Trophoblast cell (in vitro differentiated cells and primary cell): ENCODE results near the gene MLLT1.
A peak's percentile ranks its signal among the peaks of the same experiment; 100 is the strongest.

Source experiments
- DNase-seq, 2 donors: peaks; one replicate each; pipeline ENCODE4 v3.0.0-alpha.2; 2016
- H2AFZ ChIP-seq: 2 replicates; pipeline ENCODE4 v1.6.1; 2013; ENCODE audit warnings: low read length, moderate library complexity, mild to moderate bottlenecking; ENCODE audit not compliant: insufficient read depth, poor library complexity
- H2AK5ac ChIP-seq: 2 replicates; pipeline ENCODE4 v1.6.1; 2013; ENCODE audit warnings: mild to moderate bottlenecking, low read length
- H2BK120ac ChIP-seq: 2 replicates; pipeline ENCODE4 v1.6.1; 2013; ENCODE audit warnings: low read length, mild to moderate bottlenecking, moderate library complexity; ENCODE audit not compliant: insufficient read depth, poor library complexity
- H2BK12ac ChIP-seq: 2 replicates; pipeline ENCODE4 v1.6.1; 2013; ENCODE audit warnings: mild to moderate bottlenecking, low read length, moderate library complexity
- H2BK5ac ChIP-seq: 2 replicates; pipeline ENCODE4 v1.6.1; 2013; ENCODE audit warnings: low read length, low read depth, moderate library complexity, mild to moderate bottlenecking; ENCODE audit not compliant: poor library complexity
- H3K14ac ChIP-seq: 2 replicates; pipeline ENCODE4 v1.6.1; 2013; ENCODE audit warnings: mild to moderate bottlenecking, low read length
- H3K18ac ChIP-seq: 2 replicates; pipeline ENCODE4 v1.6.1; 2013; ENCODE audit warnings: mild to moderate bottlenecking, low read length
- H3K23ac ChIP-seq: 2 replicates; pipeline ENCODE4 v1.6.1; 2013; ENCODE audit warnings: low read length
- H3K27ac ChIP-seq: 2 replicates; pipeline ENCODE4 v1.5.1; 2013; ENCODE audit warnings: low read depth, mild to moderate bottlenecking, inconsistent platforms, low read length, moderate library complexity
- H3K27me3 ChIP-seq: 2 replicates; pipeline ENCODE4 v1.6.1; 2013; ENCODE audit warnings: inconsistent platforms, mild to moderate bottlenecking, low read length, moderate library complexity; ENCODE audit not compliant: insufficient read depth
- H3K36me3 ChIP-seq, 2 experiments: 1 replicate in 1 of 2; 2 replicates in 1 of 2; pipeline ENCODE4 v1.6.1; 2013; ENCODE audit warnings: low read length in 2 of 2, mild to moderate bottlenecking in 2 of 2, moderate library complexity in 1 of 2; ENCODE audit not compliant: insufficient read depth in 2 of 2, control insufficient read depth in 1 of 2
- H3K4ac ChIP-seq: 2 replicates; pipeline ENCODE4 v1.6.1; 2013; ENCODE audit warnings: low read depth, mild to moderate bottlenecking, low read length, moderate library complexity
- H3K4me1 ChIP-seq, 2 experiments: 1 replicate in 1 of 2; 2 replicates in 1 of 2; pipeline ENCODE4 v1.6.1; 2013; ENCODE audit warnings: low read length in 2 of 2, mild to moderate bottlenecking in 2 of 2, moderate library complexity in 1 of 2; ENCODE audit not compliant: insufficient read depth in 2 of 2, control insufficient read depth in 1 of 2
- H3K4me2 ChIP-seq: 2 replicates; pipeline ENCODE4 v1.6.1; 2013; ENCODE audit warnings: inconsistent platforms, mild to moderate bottlenecking, low read length, moderate library complexity
- H3K4me3 ChIP-seq: 2 replicates; pipeline ENCODE4 v1.5.1; 2013; ENCODE audit warnings: mild to moderate bottlenecking, low read depth, low read length, inconsistent platforms
- H3K79me1 ChIP-seq: one replicate; pipeline ENCODE4 v1.6.1; 2013; ENCODE audit warnings: low read length
- H3K79me2 ChIP-seq: 2 replicates; pipeline ENCODE4 v1.6.1; 2013; ENCODE audit warnings: low read length, mild to moderate bottlenecking; ENCODE audit not compliant: control insufficient read depth, insufficient read depth, poor library complexity
- H3K9ac ChIP-seq: 2 replicates; pipeline ENCODE4 v1.6.1; 2013; ENCODE audit warnings: mild to moderate bottlenecking, low read length
- H3K9me3 ChIP-seq: 2 replicates; pipeline ENCODE4 v1.6.1; 2013; ENCODE audit warnings: low read depth, mild to moderate bottlenecking, control low read depth, inconsistent platforms, low read length; ENCODE audit not compliant: insufficient read depth
- H4K12ac ChIP-seq: 2 replicates; pipeline ENCODE4 v1.6.1; 2013; ENCODE audit warnings: low read depth, mild to moderate bottlenecking, low read length, moderate library complexity
- H4K8ac ChIP-seq: 2 replicates; pipeline ENCODE4 v1.6.1; 2013; ENCODE audit warnings: low read depth, mild to moderate bottlenecking, low read length, moderate library complexity
- H4K91ac ChIP-seq: one replicate; pipeline ENCODE4 v1.6.1; 2013; ENCODE audit warnings: low read depth, mild to moderate bottlenecking, low read length, moderate library complexity
- WGBS: extraction: QIAGEN DNeasy Blood & Tissue Kit; methylation state at CpG from one replicate; pipeline ENCODE4 v1.1.7; 2013; ENCODE audit warnings: missing lambda C conversion rate; ENCODE audit not compliant: insufficient read length, insufficient coverage; ENCODE audit errors: extremely low coverage; 5-methylcytosine and 5-hydroxymethylcytosine counted together

MLLT1 gene

DNA sequence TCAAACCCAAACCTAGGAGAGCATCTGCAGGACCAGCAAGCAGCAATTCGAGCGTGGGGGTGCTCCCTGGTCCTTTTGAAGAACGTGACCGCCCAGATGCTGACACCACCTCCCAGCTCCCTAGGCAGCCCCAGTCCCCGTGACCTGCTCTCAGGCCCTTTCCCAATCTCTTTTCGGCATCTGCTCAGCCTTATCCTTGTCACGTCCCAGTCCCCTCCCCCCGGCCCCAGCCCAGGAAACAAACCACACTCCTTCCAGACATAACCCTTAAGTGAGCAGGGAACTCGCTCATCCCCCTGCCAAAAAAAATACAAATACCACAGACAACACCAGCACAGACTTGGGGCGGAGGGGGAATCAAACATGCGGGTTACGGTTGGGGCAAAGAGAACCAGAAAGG is 3.3 kb downstream of the MLLT1 start:
- no peak overlapping the region for H3K18ac ChIP-seq
- no peak overlapping the region for H2AFZ ChIP-seq
- H4K91ac ChIP-seq, result no peak overlapping the region
- H3K23ac ChIP-seq, result no peak overlapping the region
- WGBS, result no CpG with 5 or more reads among the region's 12 CpGs
- DNase-seq, result no peak
- peak overlapping the region; percentile 73 for H3K4ac ChIP-seq
- no peak overlapping the region for H4K12ac ChIP-seq
- no peak overlapping the region for H2AK5ac ChIP-seq
- no peak overlapping the region for H2BK12ac ChIP-seq
- H3K14ac ChIP-seq, result no peak overlapping the region
- peak overlapping the region; percentile 20 for H3K4me2 ChIP-seq
- H2BK120ac ChIP-seq, result no peak overlapping the region
- H3K27me3 ChIP-seq, result no peaks in the 10 kb centered on the region
- H3K9ac ChIP-seq, result no peak overlapping the region
- H3K4me3 ChIP-seq, result no peak overlapping the region
- H3K36me3 ChIP-seq, result peaks cover 6 to 7% of the 10 kb centered on the region in 2 experiments
- H3K9me3 ChIP-seq, result no peaks in the 10 kb centered on the region
- H4K8ac ChIP-seq, result no peak overlapping the region
- H3K4me1 ChIP-seq, result peaks cover 51% of the 10 kb centered on the region in 2 experiments
- no peak overlapping the region for H2BK5ac ChIP-seq
- peaks cover 39% of the 10 kb centered on the region for H3K79me2 ChIP-seq
- H3K27ac ChIP-seq, result peak overlapping the region; percentile 20
- H3K79me1 ChIP-seq, result peaks cover 10% of the 10 kb centered on the region

GRCh38 chr19:6275170-6275744 is 4.5 kb downstream of the MLLT1 start:
- Histone ChIP-seq H3K4me2 (no peak overlapping the region), H3K79me1 (peaks cover 10% of the 10 kb centered on the region), H3K36me3 (peaks cover 13 to 14% of the 10 kb centered on the region in 2 experiments), H3K23ac (no peak overlapping the region), H3K4me3 (no peak overlapping the region), H3K79me2 (peaks cover 48% of the 10 kb centered on the region), H4K12ac (no peak overlapping the region), H3K18ac (no peak overlapping the region), H3K4me1 (peaks cover 51% of the 10 kb centered on the region in 2 experiments), H3K9me3 (no peaks in the 10 kb centered on the region), H3K27ac (no peak overlapping the region), H4K91ac (no peak overlapping the region), H3K4ac (peak overlapping the region; percentile 66), H2BK12ac (no peak overlapping the region), H2AK5ac (no peak overlapping the region), H3K27me3 (no peaks in the 10 kb centered on the region), H3K9ac (no peak overlapping the region), H2BK120ac (no peak overlapping the region), H3K14ac (no peak overlapping the region), H2AFZ (no peak overlapping the region), H4K8ac (no peak overlapping the region), H2BK5ac (no peak overlapping the region)
- WGBS, result no CpG with 5 or more reads among the region's 18 CpGs
- DNase-seq, result no peak

- peak overlapping the region; percentile 51 for H2AFZ ChIP-seq
- H3K23ac ChIP-seq, result no peak overlapping the region
- H2BK5ac ChIP-seq, result no peak overlapping the region
- H3K79me2 ChIP-seq, result peaks cover 48% of the 10 kb centered on the region
- no peak overlapping the region for H3K4me3 ChIP-seq
- no peak overlapping the region for H4K91ac ChIP-seq
- H3K27me3 ChIP-seq, result no peaks in the 10 kb centered on the region
- no peak overlapping the region for H3K4me2 ChIP-seq
- H3K36me3 ChIP-seq, result peaks cover 18 to 19% of the 10 kb centered on the region in 2 experiments
- WGBS, result no CpG with 5 or more reads among the region's 15 CpGs
- H3K4me1 ChIP-seq, result peaks cover 51% of the 10 kb centered on the region in 2 experiments
- H3K18ac ChIP-seq, result peak overlapping the region; percentile 43
- H3K4ac ChIP-seq, result peak overlapping the region; percentile 66
- no peak overlapping the region for H2BK120ac ChIP-seq
- H4K8ac ChIP-seq, result no peak overlapping the region
- no peak overlapping the region for H2AK5ac ChIP-seq
- no peak for DNase-seq
- H2BK12ac ChIP-seq, result no peak overlapping the region
- no peak overlapping the region for H4K12ac ChIP-seq
- no peaks in the 10 kb centered on the region for H3K9me3 ChIP-seq
- no peak overlapping the region for H3K27ac ChIP-seq
- peaks cover 10% of the 10 kb centered on the region for H3K79me1 ChIP-seq
- H3K14ac ChIP-seq, result no peak overlapping the region
- no peak overlapping the region for H3K9ac ChIP-seq
Measured at GRCh38 chr19:6274756-6275155, 5.0 kb downstream of the MLLT1 start.

- WGBS, result no CpG with 5 or more reads among the region's 30 CpGs
- no peak overlapping the region for H4K8ac ChIP-seq
- H3K9ac ChIP-seq, result no peak overlapping the region
- H2BK12ac ChIP-seq, result no peak overlapping the region
- no peak overlapping the region for H2BK120ac ChIP-seq
- H3K79me2 ChIP-seq, result peaks cover 43% of the 10 kb centered on the region
- peaks cover 26 to 27% of the 10 kb centered on the region in 2 experiments for H3K36me3 ChIP-seq
- no peak overlapping the region for H2AK5ac ChIP-seq
- no peak overlapping the region for H4K91ac ChIP-seq
- H3K4me3 ChIP-seq, result no peak overlapping the region
- no peak overlapping the region for H3K27ac ChIP-seq
- H4K12ac ChIP-seq, result no peak overlapping the region
- H3K27me3 ChIP-seq, result no peaks in the 10 kb centered on the region
- H3K4ac ChIP-seq, result peak overlapping the region; percentile 56
- no peak overlapping the region for H3K14ac ChIP-seq
- peaks cover 5% of the 10 kb centered on the region for H3K79me1 ChIP-seq
- H2AFZ ChIP-seq, result no peak overlapping the region
- DNase-seq, result peak in 1 of 2 donors; percentile 35
- H2BK5ac ChIP-seq, result no peak overlapping the region
- no peak overlapping the region for H3K18ac ChIP-seq
- no peak overlapping the region for H3K4me2 ChIP-seq
- H3K4me1 ChIP-seq, result peaks cover 51% of the 10 kb centered on the region in 2 experiments
- H3K23ac ChIP-seq, result no peak overlapping the region
- no peaks in the 10 kb centered on the region for H3K9me3 ChIP-seq
Measured at GRCh38 chr19:6273701-6274601, 5.8 kb downstream of the MLLT1 start.
